Testis (tissue), 3 donors: Measurements from ENCODE around the gene CHD5. TPM values are rescaled to one million over a fixed set of nuclear protein-coding genes. Genes with fewer than 3 reads are reported as not detected.

Experiments used
- DNase-seq: peaks from one replicate; pipeline ENCODE4 v3.0.0-alpha.2; 2019
- H3K27ac ChIP-seq, 2 donors: fragments of 200-600 bp; sonication (generic); one replicate each; pipeline ENCODE4 v1.5.1; 2019
- H3K27me3 ChIP-seq: fragments of 200-600 bp; sonication (generic); one replicate; pipeline ENCODE4 v1.5.1; 2019
- H3K36me3 ChIP-seq: fragments of 200-600 bp; sonication (generic); one replicate; pipeline ENCODE4 v1.5.1; 2017; ENCODE audit warnings: low read depth; ENCODE audit errors: missing control alignments
- H3K4me1 ChIP-seq: fragments of 200-600 bp; sonication (generic); one replicate; pipeline ENCODE4 v1.5.1; 2019
- H3K4me3 ChIP-seq, 2 donors: fragments of 200-600 bp; sonication (generic); one replicate each; pipeline ENCODE4 v1.5.1; 2017 to 2019
- H3K9me3 ChIP-seq: fragments of 200-600 bp; sonication (generic); one replicate; pipeline ENCODE4 v1.5.1; 2017
- CTCF ChIP-seq, 3 experiments: fragments of 450-650 bp in 2 of 3; fragments of 200-600 bp in 1 of 3; sonication (generic) in 1 of 3; IDR thresholded peaks; one replicate each; pipeline ENCODE4 v1.5.1; 2016 to 2019; ENCODE audit warnings: antibody characterized with exemption in 3 of 3, mild to moderate bottlenecking in 2 of 3, moderate library complexity in 1 of 3
- POLR2A ChIP-seq: fragments of 450-650 bp; IDR thresholded peaks from one replicate; pipeline ENCODE4 v1.6.1; 2017; ENCODE audit warnings: antibody characterized with exemption, mild to moderate bottlenecking, moderate library complexity
- WGBS, 2 donors: methylation state at CpG; one replicate each; pipeline ENCODE4 v1.1.5; 2018; 5-methylcytosine and 5-hydroxymethylcytosine counted together
- intact Hi-C: fragments of 100-400 bp; cut with DNase I; formaldehyde crosslinking; loops from one replicate; pipeline ENCODE4 v1.15.1; 2023; ENCODE audit warnings: low total_unique reads
- polyA plus RNA-seq: library from polyadenylated mRNA; stranded (reverse); fragments of 350-450 nt; fragmentation: Illumina TruSeq; extraction: RNeasy Lipid Tissue Mini Kit (QIAGEN cat#74804); gene quantifications from one replicate; pipeline ENCODE4 v1.2.3, GENCODE V29; 2014; ENCODE audit warnings: low read depth, low replicate concordance; ENCODE audit not compliant: insufficient read depth
- total RNA-seq, 2 donors: library from RNA; depleted of rRNA; stranded (reverse); fragments of >200 nt; gene quantifications; one replicate each; pipeline ENCODE4 v1.2.3, GENCODE V29; 2016

CHD5 gene
- total and polyA plus RNA-seq, 3 donors from 2014 or later = 42.1 to 67.5 (median 63.1) TPM

- peak overlapping the region in 1 of 2 donors; percentile 31 for H3K4me3 ChIP-seq
- H3K36me3 ChIP-seq = no peaks in the 10 kb centered on the region
- H3K27me3 ChIP-seq = no peaks in the 10 kb centered on the region
- no peak for TF ChIP-seq CTCF (IDR thresholded peaks at IDR 0.05)
- no peak for TF ChIP-seq POLR2A
- H3K4me1 ChIP-seq = peaks cover 3% of the 10 kb centered on the region
- 29 to 39% methylated on average over 5 to 9 of the region's 41 CpGs for WGBS, 2 donors
- no peak overlapping the region for H3K27ac ChIP-seq
- no peaks in the 10 kb centered on the region for H3K9me3 ChIP-seq
- intact Hi-C loops = no loop called here
- peak; percentile 83 for DNase-seq
Measured at GRCh38 chr1:6127587-6128163, 52.4 kb downstream of the CHD5 start.

- intact Hi-C loops = no loop called here
Measured at GRCh38 chr1:6126521-6127067, 53.5 kb downstream of the CHD5 start.

GRCh38 chr1:6126028-6126427, 54.1 kb downstream of the CHD5 start:
- no peak overlapping the region for H3K27ac ChIP-seq
- H3K4me3 ChIP-seq = no peak overlapping the region
- no peaks in the 10 kb centered on the region for H3K27me3 ChIP-seq
- TF ChIP-seq POLR2A (no peak), CTCF (IDR thresholded peaks at IDR 0.05) (no peak)
- 93% methylated on average over 6 to 13 of the region's 13 CpGs for WGBS, 2 donors
- DNase-seq = no peak
- intact Hi-C loops = no loop called here
- H3K36me3 ChIP-seq = no peaks in the 10 kb centered on the region
- H3K4me1 ChIP-seq = peaks cover 3% of the 10 kb centered on the region
- no peaks in the 10 kb centered on the region for H3K9me3 ChIP-seq

More at GRCh38 chr1:6126521-6127067, 53.5 kb downstream of the CHD5 start:
- 86 to 95% methylated on average over 14 to 16 of the region's 16 CpGs for WGBS, 2 donors
- no peak for TF ChIP-seq POLR2A
- TF ChIP-seq CTCF (IDR thresholded peaks at IDR 0.05) = no peak
- Histone ChIP-seq H3K4me3 (no peak overlapping the region), H3K27me3 (no peaks in the 10 kb centered on the region), H3K36me3 (no peaks in the 10 kb centered on the region), H3K9me3 (no peaks in the 10 kb centered on the region), H3K4me1 (peaks cover 3% of the 10 kb centered on the region), H3K27ac (no peak overlapping the region)
- DNase-seq = no peak

- H3K36me3 ChIP-seq = no peaks in the 10 kb centered on the region
- WGBS, 2 donors = 77 to 79% methylated on average over 12 to 15 of the region's 15 CpGs
- no peak for TF ChIP-seq CTCF (IDR thresholded peaks at IDR 0.05)
- no peak for TF ChIP-seq POLR2A
- H3K27ac ChIP-seq = no peak overlapping the region
- intact Hi-C loops = no loop called here
- H3K27me3 ChIP-seq = no peaks in the 10 kb centered on the region
- H3K9me3 ChIP-seq = no peaks in the 10 kb centered on the region
- peaks cover 3% of the 10 kb centered on the region for H3K4me1 ChIP-seq
- DNase-seq = no peak
- H3K4me3 ChIP-seq = no peak overlapping the region
Measured at GRCh38 chr1:6125366-6125765, 54.8 kb downstream of the CHD5 start.
